Skeletal muscle satellite cell (primary cell): ENCODE measurements around the gene TLCD2.

Experiments
- H3K27me3 ChIP-seq: 2 replicates; pipeline ENCODE4 v1.7.0; 2013; ENCODE audit warnings: low read length; ENCODE audit not compliant: control insufficient read depth, insufficient read depth
- H3K36me3 ChIP-seq: 2 replicates; pipeline ENCODE4 v1.7.0; 2013; ENCODE audit warnings: mild to moderate bottlenecking, control low read depth, low read length; ENCODE audit not compliant: insufficient read depth
- H3K4me1 ChIP-seq: 2 replicates; pipeline ENCODE4 v1.7.0; 2013; ENCODE audit warnings: low read length; ENCODE audit not compliant: control insufficient read depth, insufficient read depth
- H3K4me2 ChIP-seq: 2 replicates; pipeline ENCODE4 v1.7.0; 2013; ENCODE audit warnings: mild to moderate bottlenecking, low read length
- H3K4me3 ChIP-seq: 2 replicates; pipeline ENCODE4 v1.7.0; 2013; ENCODE audit warnings: low read length
- H3K9ac ChIP-seq: 2 replicates; pipeline ENCODE4 v1.7.0; 2013; ENCODE audit warnings: mild to moderate bottlenecking, low read depth, low read length, moderate library complexity
- H3K9me3 ChIP-seq: replicated peaks from 2 replicates; pipeline ENCODE4 v1.7.0; 2013; ENCODE audit warnings: mild to moderate bottlenecking, control low read depth, low read length

The TLCD2 gene

GRCh38 chr17:1732833-1733321 is 22.7 kb upstream of the TLCD2 start:
- Histone ChIP-seq H3K4me1 (peaks cover 31% of the 10 kb centered on the region), H3K4me2 (no peak overlapping the region), H3K36me3 (peaks cover 33% of the 10 kb centered on the region)

GRCh38 chr17:1732241-1732832 is 22.2 kb upstream of the TLCD2 start:
- Histone ChIP-seq H3K4me2 (no peak overlapping the region), H3K4me1 (peaks cover 31% of the 10 kb centered on the region), H3K9ac (no peak overlapping the region), H3K4me3 (no peak overlapping the region), H3K27me3 (no peaks in the 10 kb centered on the region), H3K36me3 (peaks cover 33% of the 10 kb centered on the region), H3K9me3 (no peaks in the 10 kb centered on the region)

More at GRCh38 chr17:1732833-1733321, 22.7 kb upstream of the TLCD2 start:
- H3K4me3 ChIP-seq: no peak overlapping the region
- no peaks in the 10 kb centered on the region for H3K27me3 ChIP-seq
- no peaks in the 10 kb centered on the region for H3K9me3 ChIP-seq
- no peak overlapping the region for H3K9ac ChIP-seq

DNA sequence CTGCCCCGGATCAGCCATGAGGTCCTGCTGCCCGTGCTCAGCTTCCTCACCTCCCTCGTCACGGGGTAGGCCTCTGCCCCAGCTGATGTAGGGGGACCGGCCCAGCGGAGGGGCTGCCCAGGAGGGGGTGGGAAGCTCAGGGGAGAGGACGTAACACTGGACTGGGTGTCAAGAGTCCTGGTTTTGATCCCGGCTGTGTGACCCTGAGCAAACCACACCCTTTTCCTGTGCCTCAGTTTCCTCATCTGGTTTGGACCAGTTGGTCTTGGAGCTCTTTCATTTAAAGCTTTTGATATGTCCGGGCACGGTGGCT is 21.0 kb upstream of the TLCD2 start:
- Histone ChIP-seq H3K4me1 (peaks cover 30% of the 10 kb centered on the region), H3K36me3 (peaks cover 36% of the 10 kb centered on the region), H3K27me3 (no peaks in the 10 kb centered on the region), H3K4me2 (peak overlapping the region; percentile 40), H3K9ac (peak overlapping the region; percentile 89), H3K9me3 (no peaks in the 10 kb centered on the region), H3K4me3 (no peak overlapping the region)

GRCh38 chr17:1730326-1731193 is 20.4 kb upstream of the TLCD2 start:
- Histone ChIP-seq H3K4me2 (peak overlapping the region; percentile 70), H3K9me3 (no peaks in the 10 kb centered on the region), H3K36me3 (peaks cover 41% of the 10 kb centered on the region), H3K4me3 (peak overlapping the region; percentile 55), H3K9ac (peak overlapping the region; percentile 89), H3K27me3 (no peaks in the 10 kb centered on the region), H3K4me1 (peaks cover 31% of the 10 kb centered on the region)

- H3K27me3 ChIP-seq: no peaks in the 10 kb centered on the region
- H3K4me2 ChIP-seq: peak overlapping the region; percentile 70
- H3K9me3 ChIP-seq: no peaks in the 10 kb centered on the region
- peak overlapping the region; percentile 37 for H3K9ac ChIP-seq
- peaks cover 41% of the 10 kb centered on the region for H3K36me3 ChIP-seq
- peaks cover 37% of the 10 kb centered on the region for H3K4me1 ChIP-seq
- peak overlapping the region; percentile 41 for H3K4me3 ChIP-seq
Observed at GRCh38 chr17:1729966-1730325, 19.8 kb upstream of the TLCD2 start.

GRCh38 chr17:1727876-1728630 is 17.9 kb upstream of the TLCD2 start:
- no peak overlapping the region for H3K4me3 ChIP-seq
- H3K9me3 ChIP-seq: no peaks in the 10 kb centered on the region
- no peaks in the 10 kb centered on the region for H3K27me3 ChIP-seq
- H3K4me2 ChIP-seq: no peak overlapping the region
- H3K36me3 ChIP-seq: peaks cover 34% of the 10 kb centered on the region
- no peak overlapping the region for H3K9ac ChIP-seq
- peaks cover 49% of the 10 kb centered on the region for H3K4me1 ChIP-seq

DNA sequence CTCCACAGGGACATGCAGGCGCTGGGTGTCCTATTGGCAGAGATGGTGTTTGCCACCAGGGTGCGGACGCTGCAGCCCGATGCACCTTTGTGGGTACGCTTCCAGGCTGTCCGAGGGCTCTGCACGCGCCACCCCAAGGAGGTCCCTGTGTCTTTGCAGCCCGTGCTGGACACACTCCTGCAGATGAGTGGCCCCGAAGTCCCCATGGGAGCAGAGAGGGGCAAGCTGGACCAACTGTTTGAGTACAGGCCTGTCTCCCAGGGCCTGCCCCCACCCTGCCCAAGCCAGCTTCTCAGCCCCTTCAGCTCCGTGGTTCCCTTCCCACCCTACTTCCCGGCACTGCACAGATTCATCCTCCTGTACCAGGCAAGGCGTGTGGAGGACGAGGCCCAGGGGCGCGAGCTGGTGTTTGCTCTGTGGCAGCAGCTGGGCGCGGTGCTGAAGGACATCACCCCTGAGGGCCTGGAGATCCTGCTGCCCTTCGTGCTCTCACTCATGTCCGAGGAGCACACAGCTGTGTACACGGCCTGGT is 17.1 kb upstream of the TLCD2 start:
- Histone ChIP-seq H3K36me3 (peaks cover 28% of the 10 kb centered on the region), H3K4me2 (no peak overlapping the region), H3K4me1 (peaks cover 52% of the 10 kb centered on the region), H3K9me3 (no peaks in the 10 kb centered on the region), H3K4me3 (no peak overlapping the region), H3K9ac (no peak overlapping the region), H3K27me3 (no peaks in the 10 kb centered on the region)

GRCh38 chr17:1726626-1727257 is 16.6 kb upstream of the TLCD2 start:
- H3K9me3 ChIP-seq: no peaks in the 10 kb centered on the region
- H3K4me1 ChIP-seq: peaks cover 52% of the 10 kb centered on the region
- peak overlapping the region; percentile 99 for H3K4me2 ChIP-seq
- H3K36me3 ChIP-seq: peaks cover 26% of the 10 kb centered on the region
- no peaks in the 10 kb centered on the region for H3K27me3 ChIP-seq
- no peak overlapping the region for H3K4me3 ChIP-seq
- no peak overlapping the region for H3K9ac ChIP-seq

DNA sequence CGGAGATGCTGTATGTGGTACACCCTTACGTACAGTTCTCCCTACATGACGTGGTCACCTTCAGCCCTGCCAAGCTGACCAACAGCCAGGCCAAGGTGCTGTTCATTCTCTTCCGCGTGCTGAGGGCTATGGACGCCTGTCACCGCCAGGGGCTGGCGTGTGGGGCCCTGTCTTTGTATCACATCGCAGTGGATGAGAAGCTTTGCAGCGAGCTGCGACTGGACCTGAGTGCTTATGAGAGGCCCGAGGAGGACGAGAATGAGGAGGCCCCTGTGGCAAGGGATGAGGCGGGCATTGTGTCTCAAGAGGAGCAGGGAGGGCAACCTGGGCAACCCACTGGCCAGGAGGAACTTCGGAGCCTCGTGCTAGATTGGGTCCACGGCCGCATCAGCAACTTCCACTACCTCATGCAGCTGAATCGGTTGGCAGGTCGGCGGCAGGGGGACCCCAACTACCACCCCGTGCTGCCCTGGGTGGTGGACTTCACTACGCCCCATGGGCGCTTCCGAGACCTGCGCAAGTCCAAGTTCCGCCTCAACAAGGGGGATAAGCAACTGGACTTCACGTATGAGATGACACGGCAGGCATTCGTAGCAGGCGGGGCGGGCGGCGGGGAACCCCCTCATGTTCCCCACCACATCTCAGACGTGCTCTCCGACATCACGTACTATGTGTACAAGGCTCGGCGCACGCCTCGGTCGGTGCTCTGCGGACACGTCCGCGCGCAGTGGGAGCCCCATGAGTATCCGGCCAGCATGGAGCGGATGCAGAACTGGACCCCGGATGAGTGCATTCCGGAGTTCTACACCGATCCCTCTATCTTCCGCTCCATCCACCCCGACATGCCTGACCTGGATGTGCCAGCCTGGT is 15.7 kb upstream of the TLCD2 start:
- Histone ChIP-seq H3K4me3 (peak overlapping the region; percentile 79), H3K9ac (no peak overlapping the region), H3K9me3 (no peaks in the 10 kb centered on the region), H3K4me1 (peaks cover 44% of the 10 kb centered on the region), H3K27me3 (no peaks in the 10 kb centered on the region), H3K4me2 (peak overlapping the region; percentile 99), H3K36me3 (peaks cover 26% of the 10 kb centered on the region)

GRCh38 chr17:1724869-1725641 is 14.9 kb upstream of the TLCD2 start:
- Histone ChIP-seq H3K4me2 (peak overlapping the region; percentile 99), H3K9me3 (no peaks in the 10 kb centered on the region), H3K4me1 (peaks cover 39% of the 10 kb centered on the region), H3K4me3 (peak overlapping the region; percentile 79), H3K9ac (peak overlapping the region; percentile 85), H3K36me3 (peaks cover 26% of the 10 kb centered on the region), H3K27me3 (no peaks in the 10 kb centered on the region)
